Activated CD8-positive, alpha-beta T cell treated with anti-CD3 and anti-CD28 coated beads, Interleukin-2, amount 10 ng/mL, durations not matched to agents 7 days and 5 days (primary cell): ENCODE results near the gene DPP10. TPM values are rescaled to one million over a fixed set of nuclear protein-coding genes. Genes with fewer than 3 reads are reported as not detected.
"Not testable (repeated sequence)": the region's sequence is repeated elsewhere in the genome, so short reads cannot be mapped to it uniquely, and the experiment has no call there.

Experiments used
- ATAC-seq: fragments of 150-1000 bp; cut with Tn5 transposase; one replicate; pipeline ENCODE4 v1.10.0; 2021; ENCODE audit warnings: moderate library complexity
- CTCF ChIA-PET: fragments of 350-600 bp; sonication (Branson Sonifier 250); formaldehyde crosslinking; loops from one replicate; lab custom pipeline; 2021; ENCODE audit warnings: antibody characterized with exemption; lab: Charles Lee
- POLR2A ChIA-PET: fragments of 350-600 bp; sonication (Branson Sonifier 250); formaldehyde crosslinking; loops from one replicate; lab custom pipeline; 2021; ENCODE audit warnings: antibody characterized with exemption; lab: Charles Lee
- DNase-seq: peaks from one replicate; pipeline ENCODE4 v3.0.0-alpha.2; 2020
- H3K27ac Mint-ChIP-seq: one replicate; pipeline ENCODE4 v1.8.0; 2021; ENCODE audit warnings: mild to moderate bottlenecking, mixed read lengths
- H3K27me3 Mint-ChIP-seq: one replicate; pipeline ENCODE4 v1.8.0; 2021; ENCODE audit warnings: low read depth, mixed read lengths
- H3K36me3 Mint-ChIP-seq: one replicate; pipeline ENCODE4 v1.8.0; 2021; ENCODE audit warnings: low read depth, mixed read lengths
- H3K4me1 Mint-ChIP-seq: one replicate; pipeline ENCODE4 v1.8.0; 2021; ENCODE audit warnings: low read depth, mixed read lengths
- H3K4me3 Mint-ChIP-seq: one replicate; pipeline ENCODE4 v1.8.0; 2021; ENCODE audit warnings: mild to moderate bottlenecking, mixed read lengths
- H3K9me3 Mint-ChIP-seq: one replicate; pipeline ENCODE4 v1.8.0; 2022; ENCODE audit warnings: mixed read lengths; ENCODE audit not compliant: insufficient read depth
- total RNA-seq, 2 experiments: library from RNA; stranded (reverse); gene quantifications; one replicate each; pipeline ENCODE4 v1.2.3, GENCODE V29; 2021

Gene DPP10
- total RNA-seq, 2 experiments from 2014 or later, result not detected

DNA sequence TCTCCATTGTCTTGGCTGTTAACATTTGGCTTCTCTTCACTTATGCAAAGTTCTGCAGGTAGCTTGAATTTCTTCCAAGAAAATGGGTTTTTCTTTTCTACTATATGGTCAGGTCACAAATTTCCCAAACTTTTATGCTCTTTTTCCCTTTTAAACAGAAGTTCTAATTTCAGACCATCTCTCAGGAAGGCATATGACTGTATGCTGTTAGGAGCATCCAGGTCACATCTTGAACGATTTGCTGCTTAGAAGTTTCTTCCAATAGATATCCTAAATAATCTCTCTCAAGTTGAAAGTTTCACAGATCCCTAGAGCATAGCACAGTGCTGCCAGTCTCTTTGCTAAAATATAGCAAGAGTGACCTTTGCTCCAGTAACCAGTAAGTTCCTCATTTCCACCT, 932.5 kb downstream of the DPP10 start:
- ATAC-seq, result no peak
- Mint-ChIP-seq H3K36me3 (peaks cover 3% of the 10 kb centered on the region), H3K27me3 (no peaks in the 10 kb centered on the region), H3K4me3 (no peak overlapping the region), H3K27ac (no peak overlapping the region), H3K4me1 (no peaks in the 10 kb centered on the region), H3K9me3 (peaks cover 37% of the 10 kb centered on the region)
- DNase-seq, result no peak
- POLR2A ChIA-PET, result no interaction called here
- CTCF ChIA-PET, result no interaction called here

DNA sequence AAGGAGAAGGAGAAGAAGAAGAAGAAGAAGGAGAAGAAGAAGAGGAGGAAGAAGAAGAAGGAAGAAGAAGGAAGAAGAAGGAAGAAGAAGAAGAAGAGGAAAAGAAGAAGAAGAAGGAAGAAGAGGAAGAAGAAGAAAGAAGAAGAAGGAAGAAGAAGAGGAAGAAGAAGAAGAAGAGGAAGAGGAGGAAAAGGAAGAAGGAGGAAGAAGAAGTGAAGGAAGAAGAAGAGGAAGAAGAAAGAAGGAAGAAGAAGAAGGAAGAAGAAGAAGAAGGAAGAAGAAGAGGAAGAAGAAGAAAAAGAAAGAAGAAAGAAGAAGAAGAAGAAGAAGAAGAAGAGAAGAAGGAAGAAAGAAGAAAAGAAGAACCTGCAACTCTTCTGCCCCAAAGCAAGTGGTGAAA, 942.0 kb downstream of the DPP10 start:
- no peak for ATAC-seq
- Mint-ChIP-seq H3K36me3 (no peaks in the 10 kb centered on the region), H3K4me1 (no peaks in the 10 kb centered on the region), H3K4me3 (no peak overlapping the region), H3K9me3 (no peaks in the 10 kb centered on the region), H3K27ac (no peak overlapping the region), H3K27me3 (no peaks in the 10 kb centered on the region)
- ChIA-PET CTCF (no interaction called here), POLR2A (no interaction called here)
- no peak for DNase-seq

DNA sequence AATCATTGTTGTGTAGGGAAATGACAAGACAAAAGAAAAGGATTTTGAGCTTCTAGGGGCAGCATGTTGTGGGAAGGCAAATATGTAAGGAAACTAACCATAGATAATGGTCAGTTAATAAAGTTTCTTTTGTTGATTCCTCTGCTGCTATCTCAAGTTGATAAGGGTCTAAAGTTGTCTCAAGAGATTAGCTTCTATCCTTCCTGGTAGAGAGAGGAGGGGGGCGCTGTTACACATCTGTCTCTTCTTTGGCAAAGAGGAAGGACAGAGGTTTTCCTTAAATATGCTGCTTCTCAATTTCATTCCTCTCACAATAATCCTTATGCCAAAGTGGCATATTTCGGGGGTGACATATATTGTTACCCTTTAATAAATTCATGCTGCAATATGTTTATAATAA, 944.0 kb downstream of the DPP10 start:
- H3K36me3 Mint-ChIP-seq, result no peaks in the 10 kb centered on the region
- ATAC-seq (no peak), DNase-seq (no peak)
- H3K9me3 Mint-ChIP-seq, result no peaks in the 10 kb centered on the region
- no peak overlapping the region for H3K27ac Mint-ChIP-seq
- no peaks in the 10 kb centered on the region for H3K4me1 Mint-ChIP-seq
- ChIA-PET CTCF (no interaction called here), POLR2A (no interaction called here)
- H3K27me3 Mint-ChIP-seq, result no peaks in the 10 kb centered on the region
- no peak overlapping the region for H3K4me3 Mint-ChIP-seq

DNA sequence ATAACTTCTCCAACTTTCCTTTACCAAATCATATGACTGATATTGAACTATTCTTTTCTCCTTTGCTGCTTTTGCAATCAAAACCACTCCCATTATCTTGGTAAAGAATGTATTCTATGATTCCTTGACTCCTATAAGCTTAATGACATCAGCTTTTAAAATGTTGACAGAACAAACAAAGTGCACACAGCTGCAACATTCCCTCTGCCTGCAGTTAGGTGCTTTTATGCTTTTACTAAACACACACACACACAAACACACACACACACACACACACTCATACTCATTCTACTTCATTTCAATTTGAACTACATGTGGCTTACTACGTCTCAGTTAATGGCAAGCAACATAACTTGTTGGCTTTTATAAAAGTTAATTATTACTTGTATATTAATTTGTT, 946.6 kb downstream of the DPP10 start:
- no peak for DNase-seq
- no peak for ATAC-seq
- Mint-ChIP-seq H3K36me3 (no peaks in the 10 kb centered on the region), H3K4me3 (no peak overlapping the region), H3K9me3 (no peaks in the 10 kb centered on the region), H3K27ac (no peak overlapping the region), H3K4me1 (no peaks in the 10 kb centered on the region), H3K27me3 (no peaks in the 10 kb centered on the region)
- ChIA-PET CTCF (no interaction called here), POLR2A (no interaction called here)

DNA sequence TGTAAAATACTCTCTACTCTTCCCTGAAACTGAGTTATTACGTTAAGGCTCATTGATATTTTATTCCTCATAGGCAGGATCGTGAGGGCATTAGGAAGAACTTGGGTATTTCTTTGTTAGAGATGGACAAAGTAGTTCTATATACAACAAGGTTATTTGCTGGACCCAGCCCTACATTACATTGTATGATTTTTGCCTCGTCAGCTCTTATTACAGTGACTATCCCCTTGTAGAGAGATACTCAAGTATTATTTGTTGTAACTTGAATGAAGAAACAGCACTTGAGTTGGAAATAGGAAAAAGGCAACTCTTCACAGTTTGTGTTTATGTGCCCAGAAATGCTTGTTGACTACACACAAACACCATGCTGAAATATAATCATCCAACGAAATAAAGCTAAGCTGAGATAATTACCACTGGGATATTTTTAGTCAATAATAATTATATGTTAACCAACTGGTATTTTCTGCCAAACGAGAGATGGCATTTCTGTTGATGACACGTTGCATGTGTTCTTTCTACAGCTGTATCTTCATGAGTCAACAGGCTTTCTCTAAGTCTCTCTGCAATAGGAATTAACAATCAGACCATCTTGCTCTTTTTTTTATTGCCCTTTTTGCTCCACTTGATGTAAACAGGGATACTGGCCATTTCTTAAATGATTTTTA, 947.6 kb downstream of the DPP10 start:
- CTCF ChIA-PET, result no interaction called here
- POLR2A ChIA-PET, result no interaction called here

DNA sequence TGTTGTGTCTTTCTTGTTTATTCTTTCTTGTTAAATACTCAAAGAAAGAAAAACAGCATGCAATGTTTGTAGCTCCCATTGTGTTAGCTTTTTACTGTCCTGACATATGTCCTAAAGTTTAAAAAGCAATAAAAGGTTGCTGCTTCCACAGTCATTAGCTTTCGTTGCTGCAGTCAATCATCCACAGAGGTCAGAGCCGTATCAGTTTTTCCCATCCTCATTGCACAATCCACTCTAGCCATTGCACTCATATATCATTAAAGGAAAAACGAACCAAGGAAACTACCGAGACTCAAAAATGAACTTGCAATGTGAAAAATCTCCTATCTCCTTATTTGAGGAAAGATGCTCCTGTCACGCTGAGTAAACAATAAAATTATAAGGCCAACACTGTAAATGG, 954.1 kb downstream of the DPP10 start:
- H3K36me3 Mint-ChIP-seq, result no peaks in the 10 kb centered on the region
- H3K9me3 Mint-ChIP-seq, result peaks cover 18% of the 10 kb centered on the region
- no peaks in the 10 kb centered on the region for H3K4me1 Mint-ChIP-seq
- no peak overlapping the region for H3K4me3 Mint-ChIP-seq
- CTCF ChIA-PET, result no interaction called here
- POLR2A ChIA-PET, result no interaction called here
- ATAC-seq (no peak), DNase-seq (no peak)
- no peaks in the 10 kb centered on the region for H3K27me3 Mint-ChIP-seq
- H3K27ac Mint-ChIP-seq, result no peak overlapping the region

More for the DNA sequence above, 947.6 kb downstream of the DPP10 start:
- Mint-ChIP-seq H3K36me3 (no peaks in the 10 kb centered on the region), H3K4me1 (no peaks in the 10 kb centered on the region), H3K9me3 (no peaks in the 10 kb centered on the region), H3K27ac (no peak overlapping the region), H3K4me3 (no peak overlapping the region), H3K27me3 (no peaks in the 10 kb centered on the region)
- no peak for DNase-seq
- ATAC-seq, result no peak

DNA sequence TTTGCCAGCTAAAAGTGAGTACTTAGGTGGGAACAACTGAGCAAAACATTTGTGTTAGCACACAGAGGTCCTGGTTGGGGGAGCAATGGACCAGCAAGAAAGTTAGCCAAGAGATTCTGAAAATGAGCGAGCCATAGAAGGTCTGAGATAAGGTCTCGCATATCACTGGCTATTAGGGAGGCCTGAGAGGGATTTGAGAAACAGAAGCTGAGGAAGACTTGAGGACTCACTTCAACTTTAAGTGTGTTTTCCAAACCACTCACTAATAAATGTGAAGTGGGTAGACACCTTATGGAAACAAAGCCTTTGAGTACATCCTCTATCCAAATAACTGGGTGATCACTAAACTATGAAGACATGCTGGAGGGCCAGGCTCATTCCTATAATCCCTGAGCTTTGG, 958.5 kb downstream of the DPP10 start:
- DNase-seq, result no peak
- no peaks in the 10 kb centered on the region for H3K4me1 Mint-ChIP-seq
- H3K27ac Mint-ChIP-seq, result no peak overlapping the region
- no peak for ATAC-seq
- H3K9me3 Mint-ChIP-seq, result peaks cover 28% of the 10 kb centered on the region
- ChIA-PET POLR2A (no interaction called here), CTCF (no interaction called here)
- H3K36me3 Mint-ChIP-seq, result no peaks in the 10 kb centered on the region
- no peak overlapping the region for H3K4me3 Mint-ChIP-seq
- no peaks in the 10 kb centered on the region for H3K27me3 Mint-ChIP-seq

DNA sequence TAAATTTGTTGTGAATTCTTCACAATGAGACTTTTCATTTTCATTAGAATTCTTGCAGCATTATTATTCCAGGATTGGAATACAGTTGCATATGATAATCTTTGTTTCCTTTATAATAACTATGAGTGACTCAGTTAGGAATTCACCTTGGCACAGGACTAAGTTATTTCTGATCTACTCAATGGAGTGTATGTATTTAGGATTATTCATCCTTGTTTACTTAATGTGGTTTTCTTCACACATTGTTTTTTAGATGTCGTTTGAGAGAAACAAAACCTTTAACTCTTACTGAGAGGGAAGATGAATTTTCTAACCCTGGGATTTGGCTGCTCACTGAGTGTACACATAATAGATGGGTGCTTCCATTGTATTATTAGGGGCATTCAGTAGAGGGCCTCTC, 970.1 kb downstream of the DPP10 start:
- POLR2A ChIA-PET, result no interaction called here
- ATAC-seq (no peak), DNase-seq (no peak)
- H3K4me1 Mint-ChIP-seq, result no peaks in the 10 kb centered on the region
- CTCF ChIA-PET, result no interaction called here
- H3K9me3 Mint-ChIP-seq, result peaks cover 21% of the 10 kb centered on the region
- no peaks in the 10 kb centered on the region for H3K36me3 Mint-ChIP-seq
- no peak overlapping the region for H3K27ac Mint-ChIP-seq
- H3K27me3 Mint-ChIP-seq, result no peaks in the 10 kb centered on the region
- no peak overlapping the region for H3K4me3 Mint-ChIP-seq

DNA sequence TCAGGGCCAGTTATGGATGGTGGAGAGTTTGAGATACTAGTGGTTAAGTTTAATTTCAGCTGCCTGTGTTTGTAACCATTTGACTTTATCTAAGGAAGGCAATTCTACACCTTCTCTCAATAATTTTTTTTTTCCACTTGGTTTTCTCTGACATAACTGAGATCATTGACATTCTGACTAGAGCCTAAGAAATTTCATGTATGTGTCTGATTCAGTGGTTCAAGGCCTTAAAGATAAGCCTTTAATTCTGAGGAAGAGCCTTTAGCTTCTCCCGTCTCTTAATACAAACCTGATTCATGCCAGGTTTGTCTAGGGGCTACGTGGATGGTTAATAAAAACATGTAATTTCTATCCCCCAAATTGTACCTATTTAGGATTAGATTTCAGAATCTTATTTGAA, 971.4 kb downstream of the DPP10 start:
- no peaks in the 10 kb centered on the region for H3K36me3 Mint-ChIP-seq
- ChIA-PET CTCF (no interaction called here), POLR2A (no interaction called here)

DNA sequence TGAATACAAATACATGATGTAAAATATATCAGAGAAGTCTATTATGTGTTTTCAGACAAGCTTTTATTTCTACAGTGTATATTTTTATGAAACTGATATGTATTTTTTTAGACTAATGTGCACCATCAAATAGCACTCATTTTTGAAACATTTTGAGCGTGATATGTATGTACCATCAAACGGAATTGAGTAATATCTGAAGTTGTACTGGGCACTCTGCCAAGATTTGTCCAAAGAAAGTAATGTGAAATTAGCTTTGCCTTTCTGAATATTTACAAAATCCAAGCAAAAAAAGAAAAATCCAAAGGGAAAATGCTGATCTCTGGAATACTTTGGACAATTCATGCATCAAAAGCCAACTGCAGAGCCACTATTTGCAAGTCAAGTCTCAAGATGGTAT, 972.0 kb downstream of the DPP10 start:
- peaks cover 16% of the 10 kb centered on the region for H3K9me3 Mint-ChIP-seq
- H3K4me3 Mint-ChIP-seq, result no peak overlapping the region
- no peaks in the 10 kb centered on the region for H3K4me1 Mint-ChIP-seq
- ATAC-seq (no peak), DNase-seq (no peak)
- ChIA-PET CTCF (no interaction called here), POLR2A (no interaction called here)
- H3K27ac Mint-ChIP-seq, result no peak overlapping the region
- no peaks in the 10 kb centered on the region for H3K36me3 Mint-ChIP-seq
- no peaks in the 10 kb centered on the region for H3K27me3 Mint-ChIP-seq

More for the DNA sequence above, 971.4 kb downstream of the DPP10 start:
- Mint-ChIP-seq H3K27me3 (no peaks in the 10 kb centered on the region), H3K27ac (no peak overlapping the region), H3K4me1 (no peaks in the 10 kb centered on the region), H3K4me3 (no peak overlapping the region), H3K9me3 (peaks cover 19% of the 10 kb centered on the region)
- DNase-seq (no peak), ATAC-seq (no peak)

DNA sequence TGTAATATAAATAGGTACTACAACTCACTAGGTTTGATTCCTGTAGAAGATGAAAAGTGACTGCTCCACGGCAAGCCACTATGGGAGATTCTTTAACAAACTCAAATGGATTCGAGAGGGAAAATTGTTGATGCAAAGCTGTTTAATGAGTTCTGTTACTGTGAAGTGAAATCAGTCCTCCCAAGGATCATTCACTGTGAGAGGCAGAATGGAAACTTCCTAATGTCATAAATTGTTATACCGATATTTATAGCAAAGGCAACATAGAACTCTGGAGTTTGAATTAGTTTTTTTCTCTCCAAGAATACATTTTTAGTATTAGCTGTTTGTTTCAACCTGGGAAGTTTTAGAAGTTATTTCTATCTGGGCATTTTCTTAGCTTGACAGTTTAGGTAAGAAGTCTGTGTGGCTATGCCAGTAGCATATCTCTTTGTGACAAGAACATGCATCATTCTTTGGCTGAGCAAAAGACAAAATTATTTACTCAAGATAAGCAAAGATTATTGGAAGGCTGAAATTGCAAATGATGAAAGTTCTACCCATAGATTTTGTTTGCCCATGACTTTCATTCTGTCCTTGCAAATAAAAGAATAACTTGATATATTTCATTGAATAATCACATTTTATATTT, 979.7 kb downstream of the DPP10 start:
- no peaks in the 10 kb centered on the region for H3K36me3 Mint-ChIP-seq
- ATAC-seq, result no peak
- no peak overlapping the region for H3K4me3 Mint-ChIP-seq
- H3K9me3 Mint-ChIP-seq, result peaks cover 10% of the 10 kb centered on the region
- no peaks in the 10 kb centered on the region for H3K27me3 Mint-ChIP-seq
- H3K4me1 Mint-ChIP-seq, result no peaks in the 10 kb centered on the region
- H3K27ac Mint-ChIP-seq, result no peak overlapping the region
- no peak for DNase-seq
- ChIA-PET CTCF (no interaction called here), POLR2A (no interaction called here)

DNA sequence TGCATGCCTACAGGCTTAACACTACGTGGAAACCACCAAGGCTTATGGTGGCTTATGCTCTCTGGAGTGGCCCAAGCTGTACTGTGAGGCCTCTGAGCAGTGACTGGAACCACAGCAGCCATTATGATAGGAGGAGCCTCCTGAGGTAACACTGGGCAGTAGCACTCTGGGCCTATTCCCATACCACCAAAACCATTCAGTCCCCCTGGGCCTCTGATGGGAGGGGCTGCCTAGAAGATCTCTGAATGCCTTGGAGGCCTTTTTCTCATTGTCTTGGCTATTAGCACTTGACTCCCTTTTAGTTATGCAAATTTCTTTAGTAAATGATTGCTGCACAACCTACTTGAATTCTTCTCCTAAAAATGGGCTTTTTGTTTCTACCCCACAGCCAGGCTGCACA, 985.0 kb downstream of the DPP10 start:
- Mint-ChIP-seq H3K27me3 (no peaks in the 10 kb centered on the region), H3K9me3 (peaks cover 27% of the 10 kb centered on the region), H3K36me3 (no peaks in the 10 kb centered on the region), H3K4me1 (no peaks in the 10 kb centered on the region), H3K27ac (no peak overlapping the region), H3K4me3 (no peak overlapping the region)
- DNase-seq (no peak), ATAC-seq (no peak)
- POLR2A ChIA-PET, result no interaction called here
- CTCF ChIA-PET, result no interaction called here

DNA sequence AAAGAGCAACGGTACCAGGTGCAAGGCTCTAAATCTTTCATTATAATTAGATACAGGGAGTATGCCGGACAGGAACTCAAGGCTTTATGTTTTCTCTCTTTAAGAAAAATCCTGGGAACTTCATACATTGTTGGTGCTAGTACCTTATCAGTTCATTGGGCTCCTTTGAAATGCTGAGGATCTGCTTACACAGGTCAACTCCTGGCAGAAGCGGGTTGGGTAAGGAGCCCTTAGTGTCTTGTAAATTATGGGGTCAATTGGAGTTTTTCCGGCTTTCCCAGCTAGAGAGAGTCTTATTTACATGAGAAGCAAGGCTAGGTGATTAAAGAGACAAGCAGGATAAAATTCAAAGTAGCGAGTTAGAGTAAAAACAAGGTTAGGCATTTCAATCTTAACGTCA, 998.3 kb downstream of the DPP10 start:
- H3K36me3 Mint-ChIP-seq, ATAC-seq, H3K4me3 Mint-ChIP-seq, CTCF ChIA-PET, H3K4me1 Mint-ChIP-seq, DNase-seq, H3K27ac Mint-ChIP-seq, H3K27me3 Mint-ChIP-seq, POLR2A ChIA-PET: not testable (repeated sequence)
- peaks cover 20% of the 10 kb centered on the region for H3K9me3 Mint-ChIP-seq
